ENCODE results near the gene YBEY.

GRCh38 chr21:46255758-46256337, 30.3 kb upstream of the YBEY start:
- no peak for TF ChIP-seq EZH2 (IDR thresholded peaks at IDR 0.05; ENCODE audit: low read depth)
- TF ChIP-seq CTCF (conservative IDR thresholded peaks at IDR 0.05): no peak

All from PC-9 (cell line).